ACC112 (cell line): ENCODE data around the gene ABHD2.

Source experiments
- H2AFZ ChIP-seq: fragments of 200-600 bp; sonication (generic); one replicate; pipeline ENCODE4 v1.6.0; 2017; ENCODE audit warnings: antibody characterized with exemption, low read length; ENCODE audit not compliant: unreplicated experiment
- H3K27ac ChIP-seq: fragments of 200-600 bp; sonication (generic); 2 replicates; pipeline ENCODE4 v1.5.1; 2014; ENCODE audit warnings: low read depth, mild to moderate bottlenecking, antibody characterized with exemption, low read length, moderate library complexity
- H3K27me3 ChIP-seq: fragments of 200-600 bp; sonication (generic); 2 replicates; pipeline ENCODE4 v1.6.1; 2014; ENCODE audit warnings: mild to moderate bottlenecking, antibody characterized with exemption, low read length, moderate library complexity, mixed read lengths; ENCODE audit not compliant: insufficient read depth
- H3K36me3 ChIP-seq: fragments of 200-600 bp; sonication (generic); 2 replicates; pipeline ENCODE4 v1.6.1; 2016; ENCODE audit warnings: mild to moderate bottlenecking, antibody characterized with exemption, low read length, moderate library complexity, mixed read lengths; ENCODE audit not compliant: insufficient read depth
- H3K4me1 ChIP-seq: fragments of 200-600 bp; sonication (generic); one replicate; pipeline ENCODE4 v1.6.1; 2016; ENCODE audit warnings: low read length, mixed read lengths; ENCODE audit not compliant: insufficient read depth, unreplicated experiment, control insufficient read depth
- H3K4me3 ChIP-seq: fragments of 200-600 bp; sonication (generic); 2 replicates; pipeline ENCODE4 v1.5.1; 2014; ENCODE audit warnings: mild to moderate bottlenecking, low read depth, low read length
- H3K79me2 ChIP-seq: fragments of 200-600 bp; sonication (generic); one replicate; pipeline ENCODE4 v1.6.0; 2016; ENCODE audit warnings: low read length; ENCODE audit not compliant: control insufficient read depth, unreplicated experiment, insufficient read depth

ABHD2 gene

DNA sequence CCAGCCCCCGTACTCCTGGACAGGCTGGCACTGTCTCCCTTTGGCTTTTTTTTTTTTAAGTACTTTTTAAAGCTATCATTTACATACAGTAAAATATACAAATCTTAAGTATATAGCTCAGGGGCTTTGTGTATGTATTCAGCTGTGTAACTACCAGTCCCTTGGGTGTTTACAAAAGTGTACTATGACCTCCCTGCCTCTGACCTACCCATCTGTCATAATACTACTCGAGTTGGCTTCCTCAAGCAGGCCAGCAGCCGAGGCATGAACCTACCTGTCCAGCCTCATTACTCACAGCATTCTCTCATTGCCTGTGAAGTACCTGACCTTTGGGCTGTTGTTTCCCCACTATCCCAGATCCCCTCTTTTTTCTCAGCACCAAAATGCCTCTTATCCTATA lies 33.2 kb downstream of the ABHD2 start:
- H3K27ac ChIP-seq = peak overlapping the region; percentile 100
- H3K27me3 ChIP-seq = no peaks in the 10 kb centered on the region
- H3K4me1 ChIP-seq = peaks cover 53% of the 10 kb centered on the region
- peaks cover 16% of the 10 kb centered on the region; the same call in 1 of the 2 replicates for H3K36me3 ChIP-seq
- peaks cover 8% of the 10 kb centered on the region for H3K79me2 ChIP-seq
- H3K4me3 ChIP-seq = no peak overlapping the region
- no peak overlapping the region for H2AFZ ChIP-seq

DNA sequence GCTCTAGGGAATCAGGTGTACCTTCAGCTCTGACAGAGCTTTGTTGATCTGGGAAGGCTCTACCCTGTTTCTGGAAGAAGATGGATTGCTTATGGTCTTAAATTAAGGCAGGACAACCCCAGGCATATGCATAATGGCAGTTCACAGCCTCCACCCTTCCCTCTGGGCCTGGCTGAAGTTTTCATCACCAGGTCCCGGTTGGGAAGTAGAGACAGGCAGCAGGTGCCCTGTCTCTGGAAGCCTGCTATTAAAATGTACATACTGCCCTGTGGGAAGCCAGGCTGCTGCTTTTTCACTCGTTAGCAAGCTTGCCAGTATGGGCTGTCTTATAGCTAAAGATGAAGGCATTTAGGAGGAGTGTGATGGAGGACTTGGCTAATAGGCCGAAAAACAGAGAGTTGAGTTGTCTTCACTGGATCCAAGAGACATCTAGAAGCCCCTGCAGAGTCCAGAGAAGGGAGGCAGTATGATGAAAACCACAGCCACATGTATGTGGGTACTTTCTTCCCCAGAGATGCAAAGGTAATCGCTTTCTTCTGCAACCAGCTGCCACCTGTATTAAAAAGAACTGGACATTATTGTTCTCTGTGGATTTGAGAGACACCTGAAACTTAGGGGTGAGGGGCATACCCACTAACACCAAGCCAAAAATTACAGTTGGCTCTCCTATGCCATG lies 34.4 kb downstream of the ABHD2 start:
- no peak overlapping the region; the same call in 1 of the 2 replicates for H3K27ac ChIP-seq
- H3K36me3 ChIP-seq = peaks cover 11% of the 10 kb centered on the region; the same call in 1 of the 2 replicates
- no peak overlapping the region for H3K4me3 ChIP-seq
- H3K79me2 ChIP-seq = peaks cover 8% of the 10 kb centered on the region
- no peaks in the 10 kb centered on the region for H3K27me3 ChIP-seq
- H3K4me1 ChIP-seq = peaks cover 56% of the 10 kb centered on the region
- no peak overlapping the region for H2AFZ ChIP-seq

DNA sequence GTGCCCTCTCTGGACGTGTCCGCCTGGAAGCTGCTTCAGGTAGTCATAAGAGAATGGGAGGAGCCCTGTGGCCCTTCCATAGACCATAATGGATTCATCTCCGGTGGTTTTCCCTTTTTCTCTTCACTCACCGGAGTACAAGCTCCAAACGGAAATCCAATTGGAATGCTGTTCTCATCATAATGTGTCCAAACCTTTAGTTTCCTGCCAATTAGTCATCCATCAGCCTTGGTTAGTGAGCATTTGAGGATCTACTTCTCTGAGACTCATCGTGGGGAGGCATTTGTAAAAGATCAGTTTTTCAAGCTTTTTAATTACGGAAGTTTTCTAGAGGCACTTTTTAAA lies 34.9 kb downstream of the ABHD2 start:
- H3K27ac ChIP-seq = no peak overlapping the region; the same call in 1 of the 2 replicates

GRCh38 chr15:89125088-89125826 lies 37.0 kb downstream of the ABHD2 start:
- Histone ChIP-seq H3K4me3 (no peak overlapping the region), H3K27me3 (no peaks in the 10 kb centered on the region), H3K27ac (no peak overlapping the region)

More for the DNA sequence above, 34.9 kb downstream of the ABHD2 start:
- Histone ChIP-seq H3K27me3 (no peaks in the 10 kb centered on the region), H3K4me1 (peaks cover 51% of the 10 kb centered on the region), H3K79me2 (peaks cover 8% of the 10 kb centered on the region), H3K36me3 (peaks cover 11% of the 10 kb centered on the region; the same call in 1 of the 2 replicates), H2AFZ (no peak overlapping the region), H3K4me3 (no peak overlapping the region)

GRCh38 chr15:89126009-89126408 lies 37.8 kb downstream of the ABHD2 start:
- H3K79me2 ChIP-seq = peaks cover 6% of the 10 kb centered on the region
- H3K4me3 ChIP-seq = no peak overlapping the region
- H3K27ac ChIP-seq = no peak overlapping the region
- no peak overlapping the region for H2AFZ ChIP-seq
- peaks cover 31% of the 10 kb centered on the region for H3K4me1 ChIP-seq
- H3K36me3 ChIP-seq = peaks cover 13% of the 10 kb centered on the region; the same call in 1 of the 2 replicates
- H3K27me3 ChIP-seq = no peaks in the 10 kb centered on the region

More at GRCh38 chr15:89125088-89125826, 37.0 kb downstream of the ABHD2 start:
- peaks cover 14% of the 10 kb centered on the region; the same call in 1 of the 2 replicates for H3K36me3 ChIP-seq
- H2AFZ ChIP-seq = no peak overlapping the region
- peaks cover 38% of the 10 kb centered on the region for H3K4me1 ChIP-seq
- H3K79me2 ChIP-seq = peaks cover 8% of the 10 kb centered on the region

- Histone ChIP-seq H2AFZ (no peak overlapping the region), H3K79me2 (peaks cover 2% of the 10 kb centered on the region), H3K4me3 (no peak overlapping the region), H3K27me3 (no peaks in the 10 kb centered on the region), H3K4me1 (peaks cover 22% of the 10 kb centered on the region), H3K27ac (no peak overlapping the region), H3K36me3 (peaks cover 13% of the 10 kb centered on the region; the same call in 1 of the 2 replicates)
These were observed 38.9 kb downstream of the ABHD2 start for GRCh38 chr15:89127054-89127702.

DNA sequence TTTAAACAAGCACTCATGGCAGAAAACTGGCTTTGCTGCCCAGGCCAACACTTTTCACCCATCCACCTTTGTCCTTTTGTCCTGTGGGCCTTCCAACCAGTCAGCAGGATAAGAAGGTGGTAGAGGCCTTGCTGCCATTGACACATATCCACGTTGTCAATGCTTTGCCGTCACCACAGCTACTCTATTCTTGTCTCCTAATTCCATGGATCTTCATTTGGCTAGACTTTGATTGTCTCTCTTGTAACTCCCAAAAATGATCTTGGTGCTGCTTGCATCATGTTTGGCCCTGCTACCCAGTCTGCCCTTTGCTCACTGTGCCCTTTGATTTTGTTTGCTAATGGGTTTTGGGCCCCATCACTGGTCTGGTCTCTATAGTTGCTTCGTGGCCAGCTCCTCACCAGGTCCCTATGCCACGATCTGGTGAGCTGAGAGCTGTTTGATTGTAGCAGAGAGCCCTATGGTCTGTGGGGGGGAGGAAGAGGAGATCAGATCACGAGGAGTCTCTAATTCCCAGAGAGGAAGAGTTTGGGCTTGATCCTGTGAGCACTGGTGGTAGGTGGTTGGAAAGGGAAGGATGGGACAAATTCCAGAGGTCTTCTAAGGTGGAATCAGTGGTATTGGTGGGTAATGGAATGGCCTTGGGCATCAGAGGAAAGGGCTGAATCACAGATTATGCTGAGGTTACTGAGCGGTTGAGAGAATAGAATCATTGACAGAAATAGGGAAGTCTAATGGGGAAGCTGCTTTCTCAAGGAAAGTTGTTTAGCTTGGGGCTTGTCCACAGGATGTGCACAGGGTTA lies 40.3 kb downstream of the ABHD2 start:
- Histone ChIP-seq H3K27me3 (no peaks in the 10 kb centered on the region), H3K27ac (peak overlapping the region; percentile 30; the same call in 1 of the 2 replicates), H2AFZ (no peak overlapping the region), H3K79me2 (no peaks in the 10 kb centered on the region), H3K4me3 (no peak overlapping the region), H3K4me1 (peaks cover 17% of the 10 kb centered on the region), H3K36me3 (peaks cover 9% of the 10 kb centered on the region; the same call in 1 of the 2 replicates)

- no peaks in the 10 kb centered on the region for H3K27me3 ChIP-seq
- H3K36me3 ChIP-seq = peaks cover 9% of the 10 kb centered on the region; the same call in 1 of the 2 replicates
These were observed 41.0 kb downstream of the ABHD2 start for GRCh38 chr15:89129123-89129815.

DNA sequence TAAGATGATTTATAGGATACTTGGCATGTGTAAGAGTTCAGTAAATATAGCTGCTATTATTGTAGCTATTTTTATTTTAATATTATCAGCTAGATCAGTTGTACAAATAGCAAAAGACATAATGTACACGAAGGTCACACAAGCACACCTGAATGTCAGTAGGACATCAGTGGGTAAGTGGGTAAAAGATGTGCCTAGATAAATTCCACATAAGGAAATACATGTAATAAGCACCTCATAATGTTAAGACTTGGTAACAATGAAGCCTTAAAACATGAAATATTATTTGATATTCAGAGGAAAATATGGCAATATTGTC lies 41.5 kb downstream of the ABHD2 start:
- Histone ChIP-seq H3K27me3 (no peaks in the 10 kb centered on the region), H3K27ac (no peak overlapping the region), H3K36me3 (peaks cover 9% of the 10 kb centered on the region; the same call in 1 of the 2 replicates), H3K4me3 (no peak overlapping the region), H2AFZ (no peak overlapping the region), H3K4me1 (peaks cover 17% of the 10 kb centered on the region), H3K79me2 (no peaks in the 10 kb centered on the region)

More at GRCh38 chr15:89129123-89129815, 41.0 kb downstream of the ABHD2 start:
- Histone ChIP-seq H2AFZ (no peak overlapping the region), H3K27ac (peak overlapping the region; percentile 30; the same call in 1 of the 2 replicates), H3K4me3 (no peak overlapping the region), H3K79me2 (no peaks in the 10 kb centered on the region), H3K4me1 (peaks cover 17% of the 10 kb centered on the region)
